ENCODE measurements around the gene MRPL58.
A peak's percentile ranks its signal among the peaks of the same experiment; 100 is the strongest.
"Not testable (repeated sequence)": the region's sequence is repeated elsewhere in the genome, so short reads cannot be mapped to it uniquely, and the experiment has no call there.

Gene MRPL58

GRCh38 chr17:75012346-75013091, at the start of gene MRPL58:
MRPL58 (plus strand) TSS chr17:75012670; CDS start chr17:75012687, 17 bp downstream.
- no peak for DNase-seq (ENCODE audit: low read depth)
- TF ChIP-seq CTCF (IDR thresholded peaks at IDR 0.05; ENCODE audit: control insufficient read depth, insufficient read depth, low read depth, low read length, missing control alignments) = peak; percentile 64
- peak within 1 kb of the TSS; percentile 99 for H3K4me3 ChIP-seq (ENCODE audit: control insufficient read depth, low read depth, low read length)

GRCh38 chr17:74963656-74964055, 48.8 kb upstream of the MRPL58 start:
- no peak overlapping the region for H3K4me3 ChIP-seq (ENCODE audit: control insufficient read depth, low read depth, low read length)
- no peak for DNase-seq (ENCODE audit: low read depth)
- peak; percentile 31 for TF ChIP-seq CTCF (IDR thresholded peaks at IDR 0.05; ENCODE audit: control insufficient read depth, insufficient read depth, low read depth, low read length, missing control alignments)

- TF ChIP-seq CTCF (IDR thresholded peaks at IDR 0.05; ENCODE audit: control insufficient read depth, insufficient read depth, low read depth, low read length, missing control alignments) = no peak
- no peak for DNase-seq (ENCODE audit: low read depth)
Observed at GRCh38 chr17:74964246-74964761, 48.2 kb upstream of the MRPL58 start.

GRCh38 chr17:74964988-74965622, 47.4 kb upstream of the MRPL58 start:
- no peak overlapping the region for H3K4me3 ChIP-seq (ENCODE audit: control insufficient read depth, low read depth, low read length)
- no peak for TF ChIP-seq CTCF (IDR thresholded peaks at IDR 0.05; ENCODE audit: control insufficient read depth, insufficient read depth, low read depth, low read length, missing control alignments)
- no peak for DNase-seq (ENCODE audit: low read depth)

More at GRCh38 chr17:74964246-74964761, 48.2 kb upstream of the MRPL58 start:
- H3K4me3 ChIP-seq (ENCODE audit: control insufficient read depth, low read depth, low read length) = no peak overlapping the region

- no peak for DNase-seq (ENCODE audit: low read depth)
- TF ChIP-seq CTCF (IDR thresholded peaks at IDR 0.05; ENCODE audit: control insufficient read depth, insufficient read depth, low read depth, low read length, missing control alignments) = no peak
- no peak overlapping the region for H3K4me3 ChIP-seq (ENCODE audit: control insufficient read depth, low read depth, low read length)
Observed at GRCh38 chr17:74968361-74968780, 44.1 kb upstream of the MRPL58 start.

- H3K4me3 ChIP-seq (ENCODE audit: control insufficient read depth, low read depth, low read length); DNase-seq (ENCODE audit: low read depth): not testable (repeated sequence)
Observed at GRCh38 chr17:74969501-74969900, 43.0 kb upstream of the MRPL58 start.

GRCh38 chr17:74970395-74970794, 42.1 kb upstream of the MRPL58 start:
- no peak for TF ChIP-seq CTCF (IDR thresholded peaks at IDR 0.05; ENCODE audit: control insufficient read depth, insufficient read depth, low read depth, low read length, missing control alignments)
- H3K4me3 ChIP-seq (ENCODE audit: control insufficient read depth, low read depth, low read length) = no peak overlapping the region
- DNase-seq (ENCODE audit: low read depth) = no peak

Measured in AG09309 (cell line).